Measurements from ENCODE around the gene FHIT. TPM values are rescaled to one million over a fixed set of nuclear protein-coding genes. Genes with fewer than 3 reads are reported as not detected.
A peak's percentile ranks its signal among the peaks of the same experiment; 100 is the strongest.

FHIT gene
- total RNA-seq, 2 donors from 2014 or later: 2.9 to 12.2 TPM

- H3K27me3 Mint-ChIP-seq: peaks cover under 1% of the 10 kb centered on the region
- no peak for ATAC-seq (replicated peaks)
- H3K9me3 Mint-ChIP-seq: no peaks in the 10 kb centered on the region
- no peak overlapping the region for H3K27ac Mint-ChIP-seq
- H3K4me3 Mint-ChIP-seq: no peak overlapping the region
- H3K4me1 Mint-ChIP-seq: no peaks in the 10 kb centered on the region
- H3K36me3 Mint-ChIP-seq (ENCODE audit: low read depth): no peaks in the 10 kb centered on the region
These were observed 665.3 kb downstream of the FHIT start for GRCh38 chr3:60585918-60586317.

- no peak for ATAC-seq (replicated peaks)
- no peaks in the 10 kb centered on the region for H3K36me3 Mint-ChIP-seq (ENCODE audit: low read depth)
- no peak overlapping the region for H3K27ac Mint-ChIP-seq
- H3K27me3 Mint-ChIP-seq: peaks cover 4% of the 10 kb centered on the region
- no peak overlapping the region for H3K4me3 Mint-ChIP-seq
- no peaks in the 10 kb centered on the region for H3K4me1 Mint-ChIP-seq
- no peaks in the 10 kb centered on the region for H3K9me3 Mint-ChIP-seq
These were observed 667.0 kb downstream of the FHIT start for GRCh38 chr3:60584250-60584649.

GRCh38 chr3:60582288-60582687 lies 669.0 kb downstream of the FHIT start:
- H3K4me1 Mint-ChIP-seq: no peaks in the 10 kb centered on the region
- no peaks in the 10 kb centered on the region for H3K36me3 Mint-ChIP-seq (ENCODE audit: low read depth)
- ATAC-seq (replicated peaks): no peak
- no peak overlapping the region for H3K27ac Mint-ChIP-seq
- peaks cover 4% of the 10 kb centered on the region for H3K27me3 Mint-ChIP-seq
- H3K9me3 Mint-ChIP-seq: no peaks in the 10 kb centered on the region
- no peak overlapping the region for H3K4me3 Mint-ChIP-seq

GRCh38 chr3:60580809-60581208 lies 670.4 kb downstream of the FHIT start:
- H3K9me3 Mint-ChIP-seq: no peaks in the 10 kb centered on the region
- H3K27me3 Mint-ChIP-seq: peaks cover 4% of the 10 kb centered on the region
- no peak overlapping the region for H3K4me3 Mint-ChIP-seq
- H3K4me1 Mint-ChIP-seq: no peaks in the 10 kb centered on the region
- no peak for ATAC-seq (replicated peaks)
- H3K27ac Mint-ChIP-seq: no peak overlapping the region
- no peaks in the 10 kb centered on the region for H3K36me3 Mint-ChIP-seq (ENCODE audit: low read depth)

DNA sequence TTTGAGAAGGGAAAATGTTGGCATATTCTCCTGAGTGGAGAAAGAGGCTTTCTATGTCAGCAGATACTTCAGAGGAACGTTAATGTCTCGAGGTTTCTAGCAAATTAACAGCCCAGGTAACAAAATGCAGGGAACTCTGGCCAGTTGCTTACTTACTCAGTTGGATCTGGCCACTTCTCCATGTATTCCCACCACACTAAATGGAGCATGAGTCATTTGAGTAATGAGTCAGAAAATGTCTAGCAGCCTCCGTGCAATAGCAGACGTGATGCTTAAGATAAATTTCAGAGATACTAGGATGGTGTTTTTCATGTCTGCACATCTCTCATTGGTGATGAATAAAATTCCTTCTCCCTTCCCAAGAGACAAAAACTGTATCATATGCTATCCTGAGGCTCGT lies 671.5 kb downstream of the FHIT start:
- Mint-ChIP-seq H3K36me3 (ENCODE audit: low read depth) (no peaks in the 10 kb centered on the region), H3K4me3 (no peak overlapping the region), H3K9me3 (no peaks in the 10 kb centered on the region), H3K4me1 (no peaks in the 10 kb centered on the region), H3K27ac (no peak overlapping the region), H3K27me3 (peaks cover 4% of the 10 kb centered on the region)
- ATAC-seq (replicated peaks): no peak

DNA sequence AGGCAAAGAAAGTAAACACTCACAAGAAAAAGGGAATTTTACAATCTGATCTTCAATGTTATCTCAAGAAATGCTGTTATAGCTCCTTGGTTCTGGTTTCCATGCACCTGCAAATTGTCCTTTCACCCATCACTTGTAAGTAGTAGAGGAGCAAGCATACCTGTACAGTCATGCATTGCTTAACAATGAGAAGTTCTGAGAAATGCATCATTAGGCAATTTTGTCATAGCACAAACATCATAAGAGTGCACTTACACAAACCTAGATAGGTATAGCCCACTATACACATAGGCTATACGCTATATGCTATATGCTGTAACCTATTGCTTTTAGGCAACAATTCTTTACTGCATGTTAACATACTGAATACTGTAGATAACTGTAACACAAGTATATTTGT lies 672.3 kb downstream of the FHIT start:
- Mint-ChIP-seq H3K9me3 (no peaks in the 10 kb centered on the region), H3K27me3 (peaks cover 4% of the 10 kb centered on the region), H3K27ac (no peak overlapping the region), H3K4me3 (no peak overlapping the region), H3K36me3 (ENCODE audit: low read depth) (no peaks in the 10 kb centered on the region), H3K4me1 (no peaks in the 10 kb centered on the region)
- ATAC-seq (replicated peaks): no peak

DNA sequence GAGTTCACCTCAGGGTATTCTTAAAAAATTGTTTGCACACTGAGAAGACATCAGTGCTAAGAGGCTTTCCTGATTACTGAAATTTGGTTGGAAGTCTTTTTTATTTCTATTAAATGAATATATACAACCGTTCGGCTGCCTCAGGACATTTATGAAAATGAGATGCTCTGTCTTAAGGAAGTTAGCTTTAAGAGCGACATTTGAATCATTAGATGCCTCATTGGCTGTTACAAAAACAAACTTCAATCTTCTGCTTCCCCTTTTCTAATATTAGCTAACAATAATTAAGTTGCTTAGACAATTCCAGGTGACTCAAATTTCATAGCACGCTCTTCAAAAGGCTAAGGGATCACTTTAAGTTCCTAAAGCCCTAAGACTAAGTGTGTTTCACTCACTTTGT lies 673.7 kb downstream of the FHIT start:
- no peaks in the 10 kb centered on the region for H3K36me3 Mint-ChIP-seq (ENCODE audit: low read depth)
- no peaks in the 10 kb centered on the region for H3K9me3 Mint-ChIP-seq
- no peaks in the 10 kb centered on the region for H3K4me1 Mint-ChIP-seq
- H3K4me3 Mint-ChIP-seq: no peak overlapping the region
- H3K27me3 Mint-ChIP-seq: peaks cover 4% of the 10 kb centered on the region
- no peak overlapping the region for H3K27ac Mint-ChIP-seq
- ATAC-seq (replicated peaks): no peak

GRCh38 chr3:60575718-60576272 lies 675.5 kb downstream of the FHIT start:
- no peak overlapping the region for H3K27ac Mint-ChIP-seq
- H3K4me3 Mint-ChIP-seq: no peak overlapping the region
- no peak for ATAC-seq (replicated peaks)
- H3K4me1 Mint-ChIP-seq: no peaks in the 10 kb centered on the region
- no peaks in the 10 kb centered on the region for H3K9me3 Mint-ChIP-seq
- no peaks in the 10 kb centered on the region for H3K36me3 Mint-ChIP-seq (ENCODE audit: low read depth)
- peaks cover 2% of the 10 kb centered on the region for H3K27me3 Mint-ChIP-seq

- Mint-ChIP-seq H3K4me1 (no peaks in the 10 kb centered on the region), H3K9me3 (no peaks in the 10 kb centered on the region), H3K36me3 (ENCODE audit: low read depth) (no peaks in the 10 kb centered on the region), H3K27ac (no peak overlapping the region), H3K4me3 (no peak overlapping the region), H3K27me3 (no peaks in the 10 kb centered on the region)
- ATAC-seq (replicated peaks): no peak
These were observed 677.0 kb downstream of the FHIT start for GRCh38 chr3:60574046-60574769.

- ATAC-seq (replicated peaks): no peak
- no peak overlapping the region for H3K4me3 Mint-ChIP-seq
- H3K9me3 Mint-ChIP-seq: no peaks in the 10 kb centered on the region
- H3K4me1 Mint-ChIP-seq: no peaks in the 10 kb centered on the region
- no peaks in the 10 kb centered on the region for H3K36me3 Mint-ChIP-seq (ENCODE audit: low read depth)
- H3K27ac Mint-ChIP-seq: no peak overlapping the region
- H3K27me3 Mint-ChIP-seq: no peaks in the 10 kb centered on the region
These were observed 677.8 kb downstream of the FHIT start for GRCh38 chr3:60573494-60573893.

- H3K9me3 Mint-ChIP-seq: no peaks in the 10 kb centered on the region
- H3K27ac Mint-ChIP-seq: no peak overlapping the region
- no peaks in the 10 kb centered on the region for H3K27me3 Mint-ChIP-seq
- H3K36me3 Mint-ChIP-seq (ENCODE audit: low read depth): no peaks in the 10 kb centered on the region
- H3K4me1 Mint-ChIP-seq: no peaks in the 10 kb centered on the region
- ATAC-seq (replicated peaks): no peak
- no peak overlapping the region for H3K4me3 Mint-ChIP-seq
These were observed 679.7 kb downstream of the FHIT start for GRCh38 chr3:60571511-60571910.

DNA sequence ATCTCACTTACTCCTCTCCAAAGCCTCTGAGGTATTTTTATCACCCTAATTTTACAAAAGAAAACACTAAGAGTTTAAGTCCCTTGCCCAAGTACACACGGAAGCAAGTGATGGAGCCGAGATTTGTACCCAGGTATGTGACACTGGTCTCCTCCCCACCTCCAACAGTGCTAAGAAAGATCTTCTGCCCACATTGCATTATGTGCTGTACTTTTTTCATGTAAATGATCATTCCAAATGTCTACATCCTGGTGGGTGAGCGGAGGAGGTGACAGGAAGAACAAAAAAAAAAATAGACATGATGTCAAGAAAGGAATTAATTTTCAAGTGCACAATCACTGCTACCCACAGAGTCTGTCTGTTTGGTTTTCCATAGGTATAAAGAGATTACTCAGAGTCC lies 694.1 kb downstream of the FHIT start:
- Mint-ChIP-seq H3K9me3 (no peaks in the 10 kb centered on the region), H3K27me3 (no peaks in the 10 kb centered on the region), H3K27ac (no peak overlapping the region), H3K4me1 (no peaks in the 10 kb centered on the region), H3K36me3 (ENCODE audit: low read depth) (no peaks in the 10 kb centered on the region), H3K4me3 (no peak overlapping the region)
- ATAC-seq (replicated peaks): no peak

- H3K4me3 Mint-ChIP-seq: no peak overlapping the region
- H3K4me1 Mint-ChIP-seq: peaks cover 3% of the 10 kb centered on the region
- H3K27ac Mint-ChIP-seq: no peak overlapping the region
- peaks cover 3% of the 10 kb centered on the region for H3K9me3 Mint-ChIP-seq
- H3K36me3 Mint-ChIP-seq (ENCODE audit: low read depth): no peaks in the 10 kb centered on the region
- H3K27me3 Mint-ChIP-seq: no peaks in the 10 kb centered on the region
- peak; percentile 79 for ATAC-seq (replicated peaks)
These were observed 695.4 kb downstream of the FHIT start for GRCh38 chr3:60555686-60556354.

DNA sequence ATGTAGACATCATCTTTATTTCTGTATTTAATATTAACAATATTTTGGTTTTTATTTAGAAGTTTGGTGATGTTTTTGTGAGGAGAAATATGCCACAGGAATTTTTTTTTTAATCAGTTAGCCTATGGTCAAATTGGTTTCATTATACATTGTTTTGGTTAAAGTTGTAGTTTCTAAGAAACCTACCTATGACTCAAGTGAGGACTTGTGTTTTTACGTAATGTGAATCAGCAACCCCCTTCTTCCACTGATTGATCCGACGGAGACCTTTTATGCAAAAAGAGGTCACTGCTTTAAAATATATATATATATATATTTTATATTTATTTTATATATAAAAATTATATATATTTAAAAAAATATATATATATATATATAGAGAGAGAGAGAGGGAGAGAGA lies 698.1 kb downstream of the FHIT start:
- Mint-ChIP-seq H3K36me3 (ENCODE audit: low read depth) (no peaks in the 10 kb centered on the region), H3K27me3 (no peaks in the 10 kb centered on the region), H3K9me3 (peaks cover 4% of the 10 kb centered on the region), H3K4me1 (peaks cover 5% of the 10 kb centered on the region), H3K4me3 (no peak overlapping the region), H3K27ac (no peak overlapping the region)
- ATAC-seq (replicated peaks): peak; percentile 51

GRCh38 chr3:60552581-60552980 lies 698.7 kb downstream of the FHIT start:
- ATAC-seq (replicated peaks): no peak
- peaks cover 4% of the 10 kb centered on the region for H3K9me3 Mint-ChIP-seq
- peaks cover 5% of the 10 kb centered on the region for H3K4me1 Mint-ChIP-seq
- H3K4me3 Mint-ChIP-seq: no peak overlapping the region
- H3K27me3 Mint-ChIP-seq: peaks cover 3% of the 10 kb centered on the region
- H3K36me3 Mint-ChIP-seq (ENCODE audit: low read depth): no peaks in the 10 kb centered on the region
- no peak overlapping the region for H3K27ac Mint-ChIP-seq
